NCI-H128 (cell line): ENCODE measurements around the gene HOXB13.

Experiments
- DNase-seq: peaks from one replicate; lab custom pipeline; 2025; ENCODE audit not compliant: unreplicated experiment; lab: John Stamatoyannopoulos, UW

Gene HOXB13

DNA sequence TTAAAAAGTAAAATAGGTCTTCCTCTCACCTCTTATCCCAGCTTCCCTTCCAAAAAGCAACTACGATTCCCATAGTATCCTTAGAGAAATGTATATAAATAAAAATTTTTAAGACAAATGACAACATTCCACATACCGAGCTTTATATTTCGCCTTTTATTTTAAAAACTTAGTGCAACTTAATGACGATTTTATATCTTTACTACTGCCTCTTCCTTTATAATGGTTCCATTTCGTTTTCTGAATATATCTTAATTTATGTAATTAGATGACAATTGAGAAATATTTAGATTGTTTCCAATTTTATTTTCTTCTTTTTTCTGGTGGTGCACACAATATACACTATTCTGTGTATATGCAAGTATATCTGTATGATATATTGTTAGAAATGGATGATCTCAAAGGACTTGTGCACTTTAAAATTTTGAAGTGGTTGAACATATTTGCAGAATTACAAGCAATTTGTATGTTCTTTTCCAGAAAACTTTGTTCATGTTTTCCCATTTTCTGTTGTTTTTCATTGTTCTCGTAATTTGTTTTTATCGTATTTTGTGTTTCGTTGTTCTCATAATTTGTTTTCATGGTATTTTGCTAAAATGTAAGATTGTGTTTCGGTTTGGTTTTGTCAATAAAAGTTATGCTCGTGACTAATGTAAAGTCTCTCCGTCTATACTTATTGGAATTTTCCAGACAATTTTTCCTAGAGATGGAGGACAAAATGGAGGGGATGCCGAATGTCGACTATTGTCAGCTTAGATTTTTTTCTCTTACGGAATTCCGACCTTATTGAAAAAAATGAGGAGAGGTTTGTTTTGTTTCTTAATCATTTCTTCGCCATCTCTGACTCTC lies 20.4 kb upstream of the HOXB13 start:
- no peak for DNase-seq

DNA sequence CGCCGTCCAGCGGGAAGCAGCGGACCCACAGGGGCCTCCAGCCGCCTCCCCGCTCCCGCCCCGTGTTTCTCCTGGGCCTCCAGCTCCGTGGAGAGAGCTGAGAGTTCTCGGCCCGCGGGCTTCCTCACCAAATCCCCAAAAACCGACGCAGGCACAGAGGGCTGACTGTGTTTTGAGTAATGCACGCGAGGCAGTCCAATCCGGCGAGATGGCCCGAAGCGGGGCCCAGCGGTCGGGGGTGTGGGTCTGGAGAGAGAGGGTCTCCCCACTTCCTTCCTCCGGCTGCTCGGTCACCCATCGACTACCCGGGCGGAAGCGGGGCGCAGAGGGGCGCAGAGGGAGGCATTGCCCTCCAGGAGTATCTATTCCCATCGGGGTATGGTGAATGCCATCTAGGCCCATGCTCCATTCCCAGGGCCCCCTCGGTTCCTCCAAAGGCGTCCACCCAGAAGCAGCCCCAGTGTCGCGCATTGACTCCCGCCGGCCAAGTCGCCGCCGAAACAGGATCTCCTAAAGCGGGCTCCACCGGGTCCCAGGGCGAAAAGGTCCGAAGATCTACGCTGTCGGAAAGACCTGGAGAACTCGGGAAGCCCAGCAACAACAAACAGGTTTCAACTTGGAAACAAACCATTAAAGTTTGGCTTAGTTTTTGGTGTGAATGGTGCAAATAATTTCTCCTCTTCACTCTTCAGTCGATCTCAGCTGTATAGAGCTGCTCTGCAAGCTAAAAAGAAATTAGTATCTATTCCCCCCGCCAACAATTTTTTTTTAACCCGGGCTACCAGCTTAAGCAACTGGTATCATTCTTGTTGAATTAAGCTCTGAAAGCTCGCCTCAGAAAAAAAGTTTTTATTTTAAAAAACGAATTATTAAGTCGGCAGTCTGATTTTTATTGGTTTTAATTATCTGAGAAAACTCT lies 19.2 kb upstream of the HOXB13 start:
- no peak for DNase-seq

- no peak for DNase-seq
Measured at GRCh38 chr17:48746916-48747444, 18.4 kb upstream of the HOXB13 start.

DNA sequence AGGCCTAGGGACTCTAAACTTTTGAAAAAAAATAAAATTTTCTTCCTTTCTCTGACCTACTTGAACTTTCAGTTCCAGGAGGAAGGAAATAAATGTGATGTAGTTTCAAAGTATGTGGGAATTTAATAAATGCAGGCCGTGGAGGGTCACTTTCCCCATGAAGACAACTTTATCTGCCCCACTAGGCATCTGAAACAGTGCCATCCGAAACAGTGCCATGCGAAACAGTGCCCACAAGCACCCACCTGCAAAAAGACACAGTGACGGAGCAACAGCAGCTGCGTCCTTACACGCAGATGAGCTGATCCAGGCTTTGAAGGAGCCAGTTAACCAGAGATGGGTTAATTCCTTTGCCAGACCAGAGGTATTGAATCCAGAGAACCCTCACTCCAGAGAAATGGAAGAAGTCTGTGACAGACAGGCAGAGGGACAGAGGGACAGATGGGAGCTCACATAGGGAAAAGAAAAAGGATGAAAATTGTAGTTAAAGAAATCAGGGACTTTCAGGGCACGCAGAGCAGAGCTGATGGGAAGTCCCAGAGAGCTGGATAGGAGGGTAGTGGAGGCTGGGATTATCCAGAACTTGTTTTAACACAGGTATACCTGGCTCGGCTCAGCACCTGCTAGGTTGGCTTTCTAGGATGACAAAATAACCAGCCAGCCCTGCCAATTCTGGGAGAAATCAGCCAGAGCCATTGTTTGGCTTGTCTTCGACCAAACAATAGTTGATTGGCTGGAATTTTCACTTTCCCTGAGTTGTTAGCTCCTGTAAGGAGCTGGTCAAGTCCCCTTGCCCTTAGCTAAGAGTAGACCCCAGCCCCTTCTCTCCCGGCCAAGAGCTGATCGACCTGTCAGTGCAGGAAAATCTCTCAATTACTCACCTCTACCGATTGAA lies 17.1 kb upstream of the HOXB13 start:
- no peak for DNase-seq

- DNase-seq: no peak
Measured at GRCh38 chr17:48740537-48740936, 12.0 kb upstream of the HOXB13 start.

- DNase-seq: no peak
Measured at GRCh38 chr17:48738803-48739526, 10.4 kb upstream of the HOXB13 start.

GRCh38 chr17:48738424-48738802 lies 9.9 kb upstream of the HOXB13 start:
- no peak for DNase-seq

DNA sequence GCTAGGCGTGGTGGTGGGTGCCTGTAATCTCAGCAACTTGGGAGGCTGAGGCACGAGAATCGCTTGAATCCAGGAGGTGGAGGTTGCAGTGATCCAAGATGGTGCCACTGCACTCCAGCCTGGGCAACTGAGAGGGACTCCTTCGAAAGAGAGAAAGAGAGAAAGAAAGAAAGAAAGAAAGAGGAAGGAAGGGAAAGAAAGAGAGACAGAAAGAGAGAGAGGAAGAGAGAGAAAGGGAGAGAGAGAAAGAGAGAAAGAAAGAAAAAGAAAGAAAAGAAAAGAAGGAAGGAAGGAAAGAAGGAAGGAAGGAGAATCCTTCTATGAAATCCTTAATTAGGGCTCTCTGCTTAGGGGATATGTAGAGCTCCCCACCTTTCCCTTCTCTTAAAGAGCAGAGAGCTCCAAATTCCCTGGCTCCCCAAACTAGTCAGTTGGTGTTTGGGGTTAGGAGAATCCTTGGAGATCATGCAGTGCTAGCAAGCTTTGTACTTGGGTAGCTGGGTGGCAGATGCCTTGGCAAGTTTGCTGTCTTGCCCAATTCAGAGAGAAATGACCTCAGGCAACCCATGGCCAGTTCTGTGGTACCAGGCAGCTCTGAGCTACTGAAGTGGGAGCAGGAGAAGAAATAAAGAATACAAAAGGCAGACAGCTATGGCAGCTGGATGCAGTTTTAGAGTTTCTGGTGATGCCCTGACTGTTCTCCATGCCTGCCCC lies 8.9 kb upstream of the HOXB13 start:
- DNase-seq: no peak

- DNase-seq: no peak
Measured at GRCh38 chr17:48735062-48735351, 6.5 kb upstream of the HOXB13 start.

GRCh38 chr17:48734333-48735061 lies 5.9 kb upstream of the HOXB13 start:
- no peak for DNase-seq

- no peak for DNase-seq
Measured at GRCh38 chr17:48733632-48734328, 5.2 kb upstream of the HOXB13 start.

DNA sequence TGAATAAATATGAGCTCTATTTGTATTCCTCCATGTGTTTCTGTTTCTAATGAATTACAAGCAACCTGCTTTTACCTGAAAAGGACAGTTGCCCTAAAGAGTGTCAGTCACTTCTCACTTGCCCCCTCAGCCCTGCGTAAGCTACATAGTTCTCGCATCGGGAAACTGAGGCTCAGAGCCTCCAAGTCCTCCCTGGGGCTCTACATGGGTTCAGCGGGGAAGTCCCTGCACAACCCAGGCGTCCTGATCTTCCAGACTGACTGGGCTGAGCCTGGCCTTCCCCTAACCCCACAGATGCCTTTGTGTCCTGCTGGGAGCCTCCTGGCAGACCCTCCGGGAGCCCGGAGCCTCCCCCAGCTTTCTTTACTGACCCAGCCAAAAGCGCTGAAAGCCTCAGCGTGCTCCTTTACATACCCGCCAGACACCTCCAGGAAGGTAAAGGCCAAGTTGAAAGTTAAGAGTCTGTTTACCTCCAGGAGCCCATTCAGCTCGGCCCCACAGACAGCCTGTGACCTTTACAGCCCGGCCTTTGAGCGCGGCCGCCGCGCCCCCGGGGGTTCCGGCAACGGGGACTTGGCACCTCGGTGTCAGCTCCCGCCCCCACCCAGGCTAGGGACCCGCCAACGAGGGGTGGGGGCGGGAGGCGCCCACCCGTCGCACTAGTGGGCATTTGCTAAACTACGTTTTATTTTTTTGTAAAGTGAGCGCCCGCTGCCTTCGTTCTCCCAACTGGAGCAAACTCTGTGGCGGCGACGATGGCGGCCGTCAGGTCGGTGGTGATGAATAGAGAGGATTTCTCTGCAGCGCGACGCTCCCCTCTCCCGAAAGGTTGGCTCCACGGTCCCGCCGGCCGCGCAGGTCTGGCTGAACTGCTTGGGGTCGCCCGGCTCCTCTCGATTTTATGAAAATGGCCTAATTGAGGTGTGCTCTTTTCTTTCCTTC lies 4.4 kb upstream of the HOXB13 start:
- no peak for DNase-seq

GRCh38 chr17:48731355-48731754 lies 2.8 kb upstream of the HOXB13 start:
- no peak for DNase-seq

DNA sequence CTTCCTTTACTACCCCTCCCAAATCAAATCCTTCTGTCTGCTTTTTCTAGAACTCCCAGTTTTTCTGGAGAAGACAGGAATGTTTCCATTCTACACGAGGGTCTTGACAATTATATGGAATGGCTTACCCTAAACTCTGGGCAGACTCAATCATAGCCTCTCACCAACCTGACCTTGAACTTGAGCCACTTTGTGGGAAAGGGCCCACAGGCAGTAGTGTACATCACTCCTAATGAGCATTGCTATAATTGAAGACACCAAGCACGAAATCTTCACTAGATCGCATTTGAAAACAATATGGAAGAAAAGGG lies 1.6 kb upstream of the HOXB13 start:
- DNase-seq: no peak

GRCh38 chr17:48729335-48730239 lies 1.0 kb upstream of the HOXB13 start:
- DNase-seq: no peak

DNA sequence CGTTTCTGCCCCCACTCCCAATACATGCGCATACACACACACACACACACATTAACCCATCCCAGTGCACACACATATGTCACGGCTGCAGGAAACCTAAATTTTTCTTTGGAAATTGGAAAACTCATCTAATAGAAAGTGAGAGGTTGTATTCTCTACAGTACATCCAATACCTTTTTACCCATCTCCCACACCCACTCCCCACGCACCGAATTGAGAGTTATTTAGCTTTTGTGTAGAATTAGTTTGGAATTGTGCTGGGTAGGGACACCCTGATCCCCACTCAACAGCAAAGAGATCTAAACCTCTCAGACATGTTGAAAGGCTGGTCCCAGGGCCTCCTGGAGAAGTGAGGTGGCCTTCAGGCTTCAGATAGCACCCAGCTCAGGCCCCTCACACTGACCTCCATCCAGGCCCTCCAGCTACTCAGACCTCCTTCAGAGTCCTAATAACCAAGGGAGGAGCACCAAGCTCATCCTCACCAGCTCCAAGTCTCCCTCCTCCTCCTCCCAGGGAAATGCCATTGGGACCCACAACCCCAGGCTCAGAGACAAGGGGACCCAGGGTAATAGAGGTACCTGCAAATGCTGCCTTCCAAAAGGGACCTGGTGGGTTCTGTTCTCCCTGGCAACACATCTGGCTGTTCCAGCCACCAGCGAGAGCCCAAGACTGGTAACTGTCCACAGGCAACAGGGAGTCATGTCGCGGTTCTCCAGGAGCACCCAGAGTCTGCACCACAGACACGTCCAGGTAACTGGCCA lies 955 bp downstream of the HOXB13 start:
- DNase-seq: no peak
